PC-9 (cell line): ENCODE measurements around the gene SEMA5A.

Source experiments
- EZH2 ChIP-seq: fragments of 200-600 bp; sonication (generic); IDR thresholded peaks from 2 replicates; pipeline ENCODE4 v1.8.0; 2017; ENCODE audit warnings: antibody characterized with exemption, low read depth
- TF ChIP-seq, protein P1 (sequence below): fragments of 200-600 bp; sonication (generic); conservative IDR thresholded peaks from 2 replicates; pipeline ENCODE4 v1.6.1; 2017; ENCODE audit warnings: mixed run types, antibody characterized with exemption, mild to moderate bottlenecking, moderate library complexity

DNA sequence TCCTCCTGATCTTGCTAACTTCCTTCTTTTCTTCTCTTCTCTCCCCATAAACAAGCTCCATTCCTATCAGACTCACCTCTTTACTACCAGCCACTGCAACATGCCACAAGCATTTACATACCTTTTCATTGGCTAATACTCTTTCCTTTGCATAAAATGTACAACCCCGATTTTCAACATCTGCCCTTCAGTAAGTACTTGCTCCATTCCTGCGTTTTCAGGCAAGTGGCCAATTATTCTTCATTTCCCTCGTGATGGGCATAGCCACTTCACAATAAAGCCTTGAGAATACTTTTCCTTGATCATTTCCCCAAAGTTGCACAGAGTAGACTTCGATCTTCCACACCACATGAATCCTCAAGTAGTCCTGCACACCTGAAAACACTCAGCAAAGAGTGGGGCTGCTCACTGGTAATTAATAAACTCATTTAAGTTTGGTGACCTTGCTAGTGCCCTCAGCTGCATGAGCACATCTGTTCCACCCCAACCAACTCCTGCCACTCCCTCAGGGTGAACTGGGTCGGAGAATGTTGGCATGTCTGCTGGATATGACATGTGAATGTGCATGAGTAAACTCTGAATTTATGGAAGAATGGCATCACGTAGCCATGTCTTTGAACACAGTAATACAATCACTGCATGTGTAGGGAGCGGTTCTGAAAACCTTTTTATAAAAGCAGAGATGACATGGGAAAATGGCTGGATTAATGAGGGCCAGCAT, 535.8 kb downstream of the SEMA5A start:
- TF ChIP-seq, protein P1, sequence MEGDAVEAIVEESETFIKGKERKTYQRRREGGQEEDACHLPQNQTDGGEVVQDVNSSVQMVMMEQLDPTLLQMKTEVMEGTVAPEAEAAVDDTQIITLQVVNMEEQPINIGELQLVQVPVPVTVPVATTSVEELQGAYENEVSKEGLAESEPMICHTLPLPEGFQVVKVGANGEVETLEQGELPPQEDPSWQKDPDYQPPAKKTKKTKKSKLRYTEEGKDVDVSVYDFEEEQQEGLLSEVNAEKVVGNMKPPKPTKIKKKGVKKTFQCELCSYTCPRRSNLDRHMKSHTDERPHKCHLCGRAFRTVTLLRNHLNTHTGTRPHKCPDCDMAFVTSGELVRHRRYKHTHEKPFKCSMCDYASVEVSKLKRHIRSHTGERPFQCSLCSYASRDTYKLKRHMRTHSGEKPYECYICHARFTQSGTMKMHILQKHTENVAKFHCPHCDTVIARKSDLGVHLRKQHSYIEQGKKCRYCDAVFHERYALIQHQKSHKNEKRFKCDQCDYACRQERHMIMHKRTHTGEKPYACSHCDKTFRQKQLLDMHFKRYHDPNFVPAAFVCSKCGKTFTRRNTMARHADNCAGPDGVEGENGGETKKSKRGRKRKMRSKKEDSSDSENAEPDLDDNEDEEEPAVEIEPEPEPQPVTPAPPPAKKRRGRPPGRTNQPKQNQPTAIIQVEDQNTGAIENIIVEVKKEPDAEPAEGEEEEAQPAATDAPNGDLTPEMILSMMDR, result no peak
- TF ChIP-seq EZH2, result no peak
